HG03097 (cell line): ENCODE results near the gene CERS6.

Source experiments
- ATAC-seq: cut with Tn5 transposase; IDR thresholded peaks from one replicate; pipeline ENCODE4 v1.9.1; 2021; ENCODE audit not compliant: unreplicated experiment, low FRiP score

Gene CERS6

DNA sequence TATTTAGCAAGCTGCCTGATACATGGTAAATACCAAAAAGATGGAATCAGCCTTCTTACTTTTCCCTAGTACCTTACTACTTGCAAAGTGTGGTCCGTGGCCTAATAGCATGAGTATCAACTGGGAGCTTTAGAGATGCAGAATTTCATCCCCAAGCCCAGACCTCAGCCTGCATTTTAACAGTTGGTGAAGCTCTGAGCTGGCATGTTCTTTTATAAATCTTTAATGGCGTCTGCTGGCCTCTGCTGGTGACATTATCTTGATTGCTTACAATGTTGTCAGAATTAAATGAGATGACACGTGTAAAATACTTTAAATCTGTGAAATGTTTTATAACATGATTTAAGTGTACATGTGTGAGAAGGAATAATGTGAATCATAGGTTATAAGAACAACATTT, 231.2 kb downstream of the CERS6 start:
- no peak for ATAC-seq

DNA sequence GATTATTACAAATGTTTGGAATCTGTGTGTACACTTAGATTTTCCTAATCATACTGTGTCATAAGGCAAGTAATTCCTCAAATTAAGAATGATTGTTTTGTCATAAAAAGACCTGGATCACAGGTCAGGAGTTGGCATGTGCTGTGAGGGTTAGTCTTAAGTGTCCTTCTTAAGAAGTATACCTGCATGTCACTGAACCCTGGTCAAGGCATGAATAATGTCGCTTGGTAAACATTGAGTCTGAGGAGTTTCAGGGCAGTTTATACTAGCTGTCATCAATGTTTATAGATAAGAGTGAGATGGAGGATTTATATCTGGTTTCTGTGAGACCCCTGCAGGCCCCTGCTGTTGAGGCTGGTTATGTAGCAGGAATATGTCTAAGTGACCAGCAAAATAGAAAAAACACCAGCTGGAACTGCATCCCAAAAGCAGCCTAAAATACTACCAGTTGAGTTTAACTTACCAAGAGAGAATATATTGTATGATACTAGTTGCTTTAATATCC, 234.4 kb downstream of the CERS6 start:
- ATAC-seq = no peak

DNA sequence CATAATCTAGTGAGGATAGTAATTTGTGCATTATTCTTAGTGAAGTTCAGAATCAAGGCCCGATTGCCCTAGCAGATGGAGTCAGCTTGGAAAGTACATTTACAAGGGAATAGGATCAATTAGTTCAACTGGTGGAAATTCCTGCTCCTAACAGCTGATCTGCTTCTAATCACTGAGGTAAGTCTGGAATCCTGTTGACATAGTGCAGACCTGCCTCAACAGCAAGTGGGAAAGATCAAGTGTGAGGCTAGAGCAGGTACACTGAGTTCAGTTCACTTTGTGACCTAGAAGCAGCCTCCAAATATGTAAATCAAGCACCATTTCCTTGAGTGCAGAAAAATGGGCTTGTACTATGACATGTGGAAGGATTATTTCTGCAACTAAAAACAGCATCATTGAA, 235.1 kb downstream of the CERS6 start:
- no peak for ATAC-seq

DNA sequence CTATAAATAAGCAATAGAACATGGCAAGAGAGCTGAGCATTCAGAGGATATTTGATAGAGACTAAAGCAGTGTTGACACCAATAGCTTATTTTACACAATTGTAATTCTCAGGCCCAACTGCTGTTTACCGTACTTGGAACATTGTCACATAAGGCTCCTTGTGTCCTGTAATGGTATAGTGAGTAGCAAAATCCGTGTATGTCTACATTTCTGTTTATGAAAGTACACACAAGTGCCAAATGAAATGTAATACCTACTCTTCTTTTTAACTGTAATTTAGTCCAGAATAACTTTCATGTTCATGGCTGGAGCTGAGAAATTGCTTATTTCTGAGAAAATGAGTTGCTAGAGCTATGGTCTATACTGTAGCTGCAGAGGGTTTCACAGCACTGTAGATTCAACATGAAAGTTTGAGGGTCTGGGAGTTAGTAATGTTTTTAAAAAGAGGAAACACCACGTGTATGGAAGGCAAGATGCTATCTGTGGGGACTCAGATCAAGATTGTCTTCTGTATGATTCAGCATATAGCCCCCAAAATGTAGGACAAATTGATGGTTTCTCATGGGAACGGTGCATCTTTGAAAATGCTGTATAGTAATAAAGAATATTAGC, 236.2 kb downstream of the CERS6 start:
- ATAC-seq = no peak

DNA sequence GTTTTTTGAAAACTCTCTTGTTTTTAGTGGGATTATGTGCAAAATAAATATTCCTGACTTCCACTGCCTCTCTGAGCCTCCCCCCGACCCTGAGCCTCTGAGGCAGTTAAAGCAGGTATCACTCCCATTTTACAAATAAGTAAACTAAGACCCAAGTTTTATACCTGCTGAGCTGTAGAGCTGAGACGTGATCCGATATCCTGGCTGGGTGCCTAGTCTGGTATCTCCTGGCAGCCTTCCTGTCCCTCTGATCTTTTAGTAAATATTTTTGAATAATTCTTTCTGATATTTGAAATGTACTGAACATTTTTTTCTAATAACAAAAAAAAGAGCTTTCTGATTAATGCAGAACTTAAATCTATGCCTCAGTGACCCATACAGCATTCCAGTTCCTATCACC, 238.1 kb downstream of the CERS6 start:
- no peak for ATAC-seq

DNA sequence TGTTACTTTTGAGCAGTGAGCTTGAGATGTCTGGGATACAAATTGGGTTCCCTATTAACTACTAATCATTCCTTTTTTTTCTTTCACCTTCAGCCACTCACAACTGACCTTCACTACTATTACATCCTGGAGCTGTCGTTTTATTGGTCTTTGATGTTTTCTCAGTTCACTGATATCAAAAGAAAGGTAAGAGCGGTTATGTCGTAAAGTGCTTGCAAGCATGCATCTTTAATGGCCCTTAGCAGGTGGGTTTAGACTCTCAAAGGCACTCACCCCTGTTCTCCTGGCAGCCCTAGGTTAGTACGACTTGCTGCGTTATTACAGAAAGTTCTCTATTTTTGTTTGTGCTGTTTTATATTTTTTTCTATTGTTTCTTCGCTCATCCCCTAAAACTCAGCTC, 238.8 kb downstream of the CERS6 start:
- no peak for ATAC-seq

DNA sequence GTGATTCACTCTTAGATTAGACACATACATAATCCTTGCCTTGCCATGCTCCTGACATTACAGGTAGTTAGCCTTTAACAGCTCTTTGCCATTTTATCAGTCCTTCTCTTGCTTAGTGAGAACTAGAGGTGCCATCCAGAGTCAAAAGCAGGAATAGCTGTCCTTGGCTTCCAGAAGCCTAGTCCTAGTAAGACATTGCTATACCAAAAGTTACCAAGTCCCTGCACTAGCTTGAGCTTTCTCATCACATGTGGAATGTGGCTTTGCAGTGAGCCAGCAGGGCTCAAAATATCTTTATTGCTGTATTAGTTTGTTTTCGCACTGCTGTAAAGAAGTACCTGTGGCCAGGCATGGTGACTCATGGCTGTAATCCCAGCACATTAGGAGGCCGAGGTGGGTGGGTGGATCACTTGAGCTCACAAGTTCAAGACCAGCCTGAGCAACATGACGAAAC, 241.6 kb downstream of the CERS6 start:
- ATAC-seq = no peak

DNA sequence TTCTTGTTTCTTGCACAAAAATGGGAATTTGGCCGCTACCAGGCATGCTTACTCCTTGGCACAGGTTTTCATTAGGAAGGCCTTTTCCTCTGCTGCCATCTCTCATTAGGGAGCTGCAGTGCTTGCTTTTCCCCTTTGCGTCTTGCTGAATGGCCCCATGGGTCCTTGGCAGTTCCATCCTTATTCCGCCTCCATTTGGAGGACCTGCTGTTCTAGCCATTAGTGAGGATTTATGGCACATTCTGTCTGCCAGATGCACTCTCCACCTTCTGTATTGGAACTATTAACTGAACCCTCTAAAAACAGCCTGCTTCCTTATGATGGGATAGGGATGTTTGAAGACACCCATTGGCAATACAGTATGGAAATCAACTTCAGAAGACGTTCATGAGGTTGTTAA, 242.9 kb downstream of the CERS6 start:
- ATAC-seq = no peak

DNA sequence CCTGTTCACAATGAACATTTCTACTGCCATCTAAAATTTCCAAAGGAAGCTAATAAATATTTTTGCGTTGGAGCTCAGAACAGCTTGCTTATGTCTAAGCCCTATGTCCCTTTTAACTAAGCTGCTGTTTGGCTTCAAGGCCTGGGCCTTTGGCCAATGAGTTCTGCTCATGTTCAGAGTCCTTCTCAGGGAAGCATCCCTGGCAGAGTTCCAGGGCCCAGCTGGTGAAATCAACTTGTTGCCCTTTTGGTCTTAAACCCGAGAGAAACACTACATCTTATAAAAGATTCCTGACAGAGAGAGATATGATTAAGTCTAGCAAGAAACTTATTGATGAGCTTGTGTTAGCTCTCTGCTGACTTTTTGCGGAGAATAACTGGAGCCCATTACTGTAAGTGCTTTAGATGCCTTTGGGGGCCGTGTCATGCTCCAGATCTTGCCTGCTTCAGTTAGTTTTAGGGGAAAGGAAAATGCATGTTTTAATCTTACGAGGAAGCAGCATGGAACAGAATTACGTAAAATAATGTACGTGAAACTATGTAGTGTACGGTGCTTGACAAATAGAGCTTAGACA, 243.9 kb downstream of the CERS6 start:
- ATAC-seq = no peak

DNA sequence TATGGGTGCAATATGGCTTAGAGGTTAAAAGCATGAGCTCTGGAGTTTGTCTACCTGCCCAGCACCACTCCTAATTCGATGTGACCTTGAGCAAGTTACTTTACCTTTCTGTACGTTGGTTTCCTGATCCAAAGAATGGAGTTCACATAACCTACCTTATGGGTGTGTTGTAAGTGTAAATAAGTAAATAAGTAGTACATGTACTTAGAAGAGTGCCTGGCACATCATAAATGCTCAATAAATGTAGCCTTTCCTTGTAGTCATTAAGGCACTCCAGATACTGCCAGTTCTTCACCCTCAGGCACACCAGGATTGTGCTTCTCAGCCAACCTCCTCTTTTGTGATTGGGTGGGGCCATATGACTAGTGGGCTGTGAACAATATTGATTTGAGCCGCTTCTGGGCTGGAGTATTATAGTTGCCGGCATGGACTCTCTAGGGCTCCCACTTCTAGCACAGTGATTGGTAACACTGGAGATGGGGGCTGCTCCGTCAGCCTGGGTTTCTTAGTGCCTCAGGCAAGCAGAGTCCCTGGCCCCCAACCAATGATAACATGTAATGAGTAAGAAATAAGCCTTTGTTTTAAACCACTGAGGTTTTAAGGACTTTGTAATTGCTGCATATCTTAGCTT, 244.7 kb downstream of the CERS6 start:
- no peak for ATAC-seq

DNA sequence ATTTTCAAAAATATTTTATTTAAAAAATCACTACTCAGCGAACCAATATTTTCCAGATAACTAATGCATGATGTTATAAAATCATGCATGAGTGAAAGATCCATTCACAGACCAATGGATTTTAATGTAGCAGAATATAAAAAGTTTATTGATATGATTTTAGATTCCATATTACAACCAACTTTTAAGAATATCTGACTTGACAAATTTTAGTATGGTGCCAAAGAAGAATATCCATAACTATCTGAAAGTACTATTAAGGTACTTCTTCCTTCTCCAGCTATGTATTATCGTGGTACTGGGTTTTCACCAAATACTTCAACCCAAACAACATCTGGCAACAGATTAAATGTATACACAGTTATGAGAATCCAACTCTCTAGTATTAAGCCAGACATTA, 246.5 kb downstream of the CERS6 start:
- no peak for ATAC-seq

DNA sequence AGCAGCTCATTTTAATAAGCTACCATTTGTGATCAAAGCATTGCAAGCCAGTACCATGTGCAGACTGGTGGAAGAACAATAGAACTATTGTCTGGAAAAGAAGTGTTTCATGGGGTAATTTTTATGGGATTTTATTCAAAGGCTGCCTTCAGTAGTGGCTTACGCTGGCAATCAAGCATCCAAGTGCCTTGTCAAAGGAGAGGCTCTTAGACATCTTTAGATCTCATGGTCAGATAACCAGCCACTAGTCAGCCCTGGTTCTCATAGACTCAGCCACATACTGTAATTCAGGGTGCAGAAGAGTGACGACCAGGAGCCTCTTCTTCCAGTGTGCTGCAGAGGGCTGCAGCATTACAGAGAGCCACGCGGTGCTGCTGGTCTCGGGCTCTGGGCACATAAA, 247.9 kb downstream of the CERS6 start:
- no peak for ATAC-seq

DNA sequence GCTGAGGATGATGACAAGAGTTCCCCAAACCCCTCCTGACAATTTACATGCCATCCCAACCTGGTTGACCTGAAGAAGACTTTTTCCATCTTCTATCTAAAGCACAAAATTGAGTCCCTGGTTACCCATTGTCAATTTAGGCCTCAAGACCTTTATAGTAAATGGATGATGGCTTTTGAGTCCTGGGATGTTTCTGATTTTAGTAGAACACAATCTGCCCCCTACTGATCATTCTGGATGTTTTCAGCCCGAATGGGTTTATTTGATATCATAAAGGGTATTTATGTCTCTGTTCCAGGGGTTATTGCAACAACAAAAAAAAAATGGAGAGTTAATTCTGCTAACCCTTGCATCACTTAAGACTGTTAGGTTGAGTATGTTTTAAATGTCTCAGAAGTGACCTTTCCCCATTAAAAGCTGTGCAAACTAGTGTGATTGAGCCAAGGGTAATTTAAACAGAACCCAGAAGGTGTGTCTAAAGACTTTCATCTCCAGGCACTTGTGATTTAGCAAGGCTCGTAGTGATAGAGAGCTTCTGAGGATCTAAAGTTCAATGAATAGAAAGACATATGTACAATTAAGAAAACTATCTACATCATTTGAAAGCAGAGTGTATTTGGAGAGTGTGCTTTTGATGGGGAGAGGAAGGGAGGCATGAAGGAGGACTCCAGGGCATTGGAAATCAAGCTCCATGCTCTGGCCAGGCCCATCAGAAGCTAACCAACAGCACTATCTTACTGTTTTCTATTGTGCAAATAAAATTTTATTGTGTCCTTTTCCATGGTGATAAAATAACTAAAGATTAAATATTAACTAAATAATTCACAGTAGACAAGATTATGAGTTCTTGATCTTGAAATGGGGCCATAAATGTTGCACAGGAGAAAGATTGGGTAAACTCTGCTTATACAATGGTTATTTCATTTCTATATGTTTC, 249.7 kb downstream of the CERS6 start:
- ATAC-seq = no peak

DNA sequence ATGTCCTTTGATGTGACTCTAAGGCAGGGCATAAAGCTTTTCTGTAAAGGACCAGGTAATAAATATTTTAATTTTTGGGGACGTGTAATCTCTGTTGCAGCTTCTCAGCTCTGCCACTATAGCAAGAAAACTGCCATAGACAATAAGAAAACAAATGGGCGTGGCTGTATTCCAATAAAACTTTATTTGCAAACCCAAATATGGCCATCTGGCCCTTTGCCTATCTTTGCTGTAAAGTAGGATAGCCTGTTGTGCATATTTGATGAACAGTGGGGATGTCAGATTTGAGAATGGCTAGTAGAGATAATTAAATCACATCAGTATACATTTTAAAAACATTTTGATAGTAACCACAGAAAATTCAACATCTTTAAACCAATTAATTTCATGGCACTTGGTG, 250.7 kb downstream of the CERS6 start:
- no peak for ATAC-seq

DNA sequence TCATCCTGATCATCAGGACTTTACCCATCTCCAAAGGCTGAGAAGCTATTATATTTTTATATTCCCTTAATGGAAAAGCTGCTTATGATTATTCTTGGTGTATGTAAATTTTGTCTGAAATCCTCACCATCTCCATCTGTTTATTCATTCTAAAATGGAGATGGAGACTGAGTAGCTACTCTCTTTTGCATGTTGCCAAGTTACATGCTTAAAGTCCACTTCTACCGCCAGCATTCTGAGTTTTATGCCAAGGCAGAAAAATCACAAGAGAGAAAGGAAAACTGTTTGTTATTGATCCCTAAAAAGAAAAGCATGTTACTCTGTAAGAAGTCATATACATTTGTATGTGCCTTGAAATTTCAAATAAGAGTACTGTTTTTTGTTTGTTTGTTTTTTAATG, 252.0 kb downstream of the CERS6 start:
- ATAC-seq = no peak

DNA sequence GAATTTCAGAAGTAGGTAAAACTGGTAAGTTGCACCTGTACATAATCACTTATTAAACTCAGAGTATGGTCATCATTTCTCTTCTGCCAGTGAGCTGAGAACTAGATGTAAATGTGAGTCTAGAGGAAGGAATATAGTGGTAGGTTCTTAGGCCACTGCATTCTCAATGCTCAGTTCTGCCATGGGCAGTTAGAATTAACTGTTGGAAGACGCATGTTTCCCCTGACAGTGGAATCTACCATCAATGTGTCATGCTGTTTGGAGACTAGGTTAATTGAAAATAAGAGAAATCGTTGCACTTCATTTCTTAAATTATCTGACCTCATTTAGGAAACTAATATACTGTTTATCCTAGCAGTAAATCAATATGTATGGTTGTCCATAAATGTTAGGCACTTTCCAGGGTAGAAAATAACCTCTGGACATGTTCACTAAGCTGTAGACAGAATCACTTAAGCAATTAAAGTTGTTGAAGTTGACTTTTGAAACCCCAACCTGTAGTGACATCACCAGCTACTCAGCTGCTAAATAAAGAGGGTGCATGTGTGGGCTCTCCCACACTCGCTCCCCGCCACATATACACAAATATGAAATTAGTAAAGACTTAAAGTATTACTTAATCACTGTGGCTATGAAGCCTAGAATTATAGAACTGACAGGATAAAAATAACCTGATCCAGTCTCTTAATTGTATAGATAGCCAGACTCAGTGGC, 254.8 kb downstream of the CERS6 start:
- no peak for ATAC-seq

DNA sequence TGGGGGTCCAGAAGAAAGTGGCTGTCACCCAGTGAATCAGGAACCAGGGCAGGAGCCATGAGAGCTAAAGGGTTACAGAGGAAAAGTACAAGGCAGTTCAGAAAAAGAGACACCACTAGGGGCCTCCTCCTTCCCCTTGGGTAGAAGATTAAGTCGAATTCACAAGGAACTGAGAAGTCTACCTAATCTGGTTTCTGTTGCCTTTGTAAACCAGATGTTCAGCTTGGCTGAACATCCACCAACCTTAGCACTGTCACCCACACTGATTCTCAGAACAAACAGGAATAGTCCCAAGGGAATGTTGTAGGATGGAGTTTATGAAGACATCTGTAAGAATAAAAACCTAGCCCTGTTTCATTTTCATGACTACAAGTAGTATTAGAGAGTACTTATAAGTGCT, 256.0 kb downstream of the CERS6 start:
- ATAC-seq = peak; percentile 95

DNA sequence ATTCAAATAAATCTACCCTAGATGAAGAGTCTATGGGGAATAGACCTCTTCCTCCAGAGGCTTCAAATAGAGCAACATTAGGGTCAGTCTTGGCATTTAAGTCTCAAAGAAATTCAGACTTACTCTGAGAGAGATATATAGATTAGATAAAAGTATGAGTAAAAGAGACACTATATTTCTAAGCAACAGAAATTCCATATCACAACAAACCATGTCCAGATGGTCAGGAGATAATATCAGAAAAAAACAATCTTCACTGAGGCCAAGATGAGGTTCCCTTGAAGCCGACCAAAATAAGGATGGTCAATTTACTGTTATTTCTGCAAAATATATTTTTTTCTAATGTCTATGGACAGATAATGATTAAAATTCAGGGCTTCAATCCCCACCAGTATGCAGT, 257.3 kb downstream of the CERS6 start:
- ATAC-seq = no peak

DNA sequence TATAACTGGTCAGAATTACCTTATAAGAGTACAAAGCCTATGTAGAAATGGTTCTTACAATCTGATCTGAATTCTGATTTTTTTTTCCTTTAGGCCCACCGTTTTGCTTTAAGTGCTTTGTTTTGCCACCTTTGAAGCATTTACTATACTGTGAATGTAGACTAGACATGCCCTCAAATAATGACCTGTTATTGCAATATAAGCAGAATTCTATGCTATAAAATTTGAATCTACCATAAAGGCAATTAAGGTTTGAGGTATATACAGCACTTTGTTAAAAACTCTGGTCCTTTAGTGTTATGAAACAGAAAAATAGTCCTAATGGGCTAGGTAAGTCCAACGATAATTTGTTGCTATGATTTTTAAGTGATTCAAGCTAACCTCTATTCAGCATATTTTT, 259.8 kb downstream of the CERS6 start:
- no peak for ATAC-seq

DNA sequence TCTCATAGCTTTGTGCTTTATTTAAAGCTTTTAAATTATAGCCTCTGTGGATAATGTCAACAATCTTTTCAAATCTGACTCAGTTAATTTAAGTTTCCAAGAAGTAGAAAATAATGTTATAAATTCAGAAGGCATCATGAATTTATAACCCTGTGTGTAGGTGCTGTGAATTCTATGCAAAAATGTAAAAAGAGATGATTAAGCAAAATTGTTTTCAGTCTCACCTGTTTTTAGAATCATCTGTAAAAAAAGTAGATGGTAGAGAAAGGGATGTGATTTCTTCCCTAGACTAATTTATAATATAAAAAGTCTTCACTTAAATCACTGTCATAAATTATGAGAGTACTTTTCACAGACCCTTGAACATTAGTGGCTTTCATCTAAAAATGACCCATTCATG, 260.8 kb downstream of the CERS6 start:
- ATAC-seq = no peak
